ENCODE data around the gene HCK. TPM values are rescaled to one million over a fixed set of nuclear protein-coding genes. Genes with fewer than 3 reads are reported as not detected.
"Not testable (repeated sequence)": the region's sequence is repeated elsewhere in the genome, so short reads cannot be mapped to it uniquely, and the experiment has no call there.

HCK gene
- total RNA-seq, 1 donor from 2014 or later = 4.9 TPM

GRCh38 chr20:32024683-32025295 is 27.3 kb upstream of the HCK start:
- intact Hi-C loops (cut with DNase I) = no loop called here
- no peak for ATAC-seq (ENCODE audit: poor library complexity)
- DNase-seq = no peak

DNA sequence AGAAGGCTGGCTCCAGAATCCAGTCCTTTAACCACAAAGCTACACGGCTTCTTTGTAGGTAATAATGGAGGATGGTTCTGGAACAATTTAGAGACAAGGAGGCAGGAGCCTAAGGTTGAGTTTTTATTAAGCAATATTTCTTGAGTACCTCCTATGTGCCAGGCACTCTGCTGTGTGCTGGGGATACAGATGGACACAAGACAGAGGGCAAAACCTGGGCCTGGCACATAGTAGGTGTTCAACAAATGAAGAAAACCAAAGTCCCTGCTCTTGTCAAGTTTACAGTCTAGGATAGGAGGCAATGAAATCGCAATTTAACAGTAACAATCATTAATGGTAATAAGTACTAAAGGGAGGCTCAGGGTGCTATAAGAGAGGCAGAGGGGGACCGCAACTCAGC is 24.4 kb upstream of the HCK start:
- ATAC-seq (ENCODE audit: poor library complexity) (no peak), DNase-seq (no peak)
- intact Hi-C loops (cut with DNase I) = no loop called here

GRCh38 chr20:32028647-32029372 is 23.2 kb upstream of the HCK start:
- ATAC-seq (ENCODE audit: poor library complexity) = no peak
- DNase-seq = no peak
- intact Hi-C loops (cut with DNase I) = no loop called here

DNA sequence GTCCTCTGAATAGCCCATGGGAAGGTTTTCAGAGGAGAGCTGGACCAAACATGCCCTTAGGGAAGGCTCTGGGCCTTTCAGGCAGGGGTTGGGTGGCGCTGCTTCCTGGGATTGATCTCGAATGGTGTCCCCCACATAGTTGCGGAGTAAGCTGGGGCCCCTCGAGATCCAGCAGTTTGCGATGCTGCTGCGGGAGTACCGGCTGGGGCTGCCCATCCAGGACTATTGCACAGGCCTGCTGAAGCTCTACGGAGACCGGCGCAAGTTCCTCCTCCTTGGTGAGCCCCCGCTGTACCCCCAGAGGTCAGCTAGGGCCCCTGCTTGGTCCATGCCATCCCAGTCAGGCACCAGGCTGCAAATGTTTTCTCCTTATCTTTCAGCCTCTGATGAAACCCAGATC is 22.5 kb upstream of the HCK start:
- intact Hi-C loops (cut with DNase I) = no loop called here
- no peak for ATAC-seq (ENCODE audit: poor library complexity)

GRCh38 chr20:32031007-32031958 is 20.8 kb upstream of the HCK start:
- intact Hi-C loops (cut with DNase I) = loop anchor here (5.0 to 10.0 kb wide), 3 partner anchors 79 to 206 kb away; partner anchors contain the start of gene PDRG1
- peak; percentile 81 for ATAC-seq (ENCODE audit: poor library complexity)
- peak; percentile 86 for DNase-seq

More for the DNA sequence above, 22.5 kb upstream of the HCK start:
- no peak for DNase-seq

GRCh38 chr20:32033316-32033715 is 18.7 kb upstream of the HCK start:
- no peak for DNase-seq
- intact Hi-C loops (cut with DNase I) = loop anchor here (5.0 to 10.0 kb wide), 3 partner anchors 81 to 209 kb away; partner anchors contain the start of gene PDRG1
- no peak for ATAC-seq (ENCODE audit: poor library complexity)

DNA sequence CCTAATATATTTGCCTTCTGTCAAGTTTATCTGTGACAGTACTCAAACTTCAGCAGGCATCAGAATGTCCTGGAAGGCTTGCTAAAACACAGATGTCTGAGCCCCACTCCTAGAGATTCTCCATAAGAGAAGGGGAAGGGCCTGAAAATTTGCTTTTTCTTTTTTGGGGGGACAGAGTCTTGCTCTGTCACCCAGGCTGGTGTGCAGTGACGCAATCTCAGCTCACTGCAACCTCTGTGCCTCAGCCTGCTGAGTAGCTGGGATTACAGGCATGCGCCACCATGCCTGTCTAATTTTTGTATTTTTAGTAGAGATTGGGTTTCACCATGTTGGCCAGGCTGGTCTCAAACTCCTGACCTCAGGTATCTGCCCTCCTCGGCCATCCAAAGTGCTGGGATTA is 18.3 kb upstream of the HCK start:
- intact Hi-C loops (cut with DNase I) = loop anchor here (5.0 to 10.0 kb wide), 3 partner anchors 81 to 209 kb away; partner anchors contain the start of gene PDRG1
- ATAC-seq (ENCODE audit: poor library complexity); DNase-seq: not testable (repeated sequence)

DNA sequence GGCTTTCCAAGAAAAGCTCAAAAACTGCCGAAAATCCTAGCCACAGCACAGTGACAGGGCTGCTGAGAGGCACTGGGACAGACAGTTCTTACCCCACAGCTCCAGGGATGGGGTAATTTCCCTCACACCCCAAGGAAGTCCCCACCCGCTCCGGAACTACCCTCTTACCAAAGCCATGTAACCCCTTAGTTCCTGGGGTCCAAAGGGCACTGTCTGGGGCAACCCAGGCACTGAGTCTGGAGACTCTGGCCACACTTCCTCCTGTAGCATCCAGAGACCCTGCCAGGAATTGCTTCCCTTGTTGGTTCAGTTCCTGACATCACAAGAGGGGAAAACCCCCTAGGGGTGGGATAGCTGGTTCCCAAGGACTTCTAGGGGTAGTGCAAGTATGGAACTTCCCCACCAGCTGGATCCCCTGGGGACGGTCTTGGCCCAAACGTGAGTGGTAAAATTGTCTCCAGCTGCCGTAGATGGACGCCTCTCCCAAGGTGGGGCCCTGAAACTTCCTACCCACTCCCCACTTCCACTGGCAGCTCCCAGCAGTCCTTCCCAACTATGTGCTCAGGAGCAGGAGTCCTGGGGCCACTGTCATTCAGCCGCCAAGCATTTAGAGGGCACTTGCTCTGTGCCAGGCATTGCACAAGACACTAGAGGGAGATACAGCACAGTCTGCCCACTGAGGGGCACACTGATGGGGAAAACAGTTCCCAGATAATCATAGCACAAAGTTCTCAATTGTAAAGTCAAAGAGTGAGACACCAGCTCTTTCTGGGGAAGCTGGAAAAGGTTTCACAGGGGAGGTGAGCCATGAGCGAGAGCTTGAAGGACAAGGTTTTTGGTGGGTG is 17.2 kb upstream of the HCK start:
- intact Hi-C loops (cut with DNase I) = loop anchor here (5.0 to 10.0 kb wide), 3 partner anchors 83 to 210 kb away; partner anchors contain the start of gene PDRG1
- ATAC-seq (ENCODE audit: poor library complexity) (peak; percentile 61), DNase-seq (no peak)

DNA sequence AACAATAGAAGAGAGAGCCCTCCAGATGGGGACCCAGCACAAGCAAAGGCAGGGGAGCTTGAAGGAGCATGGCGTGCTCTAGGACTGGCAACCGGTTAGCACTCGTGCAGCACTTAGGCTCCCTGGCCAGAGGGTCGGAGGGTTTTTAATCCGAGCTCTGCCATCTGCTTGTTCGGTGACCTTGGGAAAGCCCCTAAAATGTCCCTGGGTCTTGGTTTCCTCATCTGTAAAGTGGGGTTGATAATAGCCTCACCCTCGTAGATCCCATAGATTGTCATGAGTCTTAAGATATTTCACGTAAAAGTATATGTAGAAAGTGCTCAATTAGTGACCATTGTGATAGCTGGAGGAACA is 16.6 kb upstream of the HCK start:
- intact Hi-C loops (cut with DNase I) = loop anchor here (10.0 kb wide), 2 partner anchors 181 to 211 kb away; no protein-coding TSS in a partner anchor
- DNase-seq = no peak
- ATAC-seq (ENCODE audit: poor library complexity) = no peak

- intact Hi-C loops (cut with DNase I) = loop anchor here (10.0 kb wide), 2 partner anchors 181 to 211 kb away; no protein-coding TSS in a partner anchor
- DNase-seq (no peak), ATAC-seq (ENCODE audit: poor library complexity) (no peak)
Measured at GRCh38 chr20:32036252-32036651, 15.8 kb upstream of the HCK start.

DNA sequence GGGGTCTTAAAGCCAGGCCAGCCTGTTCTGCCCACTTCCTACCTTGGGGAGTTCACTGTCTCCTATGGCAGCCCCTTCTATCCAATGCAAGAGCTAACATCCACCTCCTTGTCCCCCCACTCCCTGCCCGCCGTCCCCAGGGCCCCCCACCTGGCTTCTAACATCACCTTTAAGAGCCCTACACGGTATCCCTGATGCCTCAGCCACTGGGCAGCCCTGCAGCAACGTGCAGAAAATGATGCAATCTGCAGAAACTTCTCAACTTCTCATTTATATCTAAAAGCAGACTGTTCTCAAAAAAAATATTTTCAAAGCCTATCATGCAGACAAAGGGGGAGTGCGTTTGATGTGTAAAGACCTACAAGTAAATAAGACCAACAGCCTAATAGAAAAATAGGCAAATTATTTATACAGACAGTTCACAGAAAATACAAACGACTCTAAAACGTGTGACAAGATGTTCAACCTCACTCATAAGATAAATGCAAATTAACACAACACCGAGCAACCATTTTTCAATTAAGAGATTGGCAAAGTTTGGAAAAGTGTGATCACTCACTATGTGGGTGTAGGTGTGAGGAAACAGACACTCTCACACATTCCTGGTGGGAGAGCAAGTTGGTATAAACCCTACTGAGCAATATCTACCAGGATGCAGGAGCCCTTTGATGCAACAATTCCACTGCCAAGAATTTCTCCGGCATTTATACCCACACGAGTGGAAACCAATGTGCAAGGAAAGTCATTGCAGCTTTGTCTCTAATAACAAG is 15.1 kb upstream of the HCK start:
- intact Hi-C loops (cut with DNase I) = loop anchor here (10.0 kb wide), 2 partner anchors 182 to 212 kb away; no protein-coding TSS in a partner anchor
- ATAC-seq (ENCODE audit: poor library complexity) = no peak
- DNase-seq = no peak

GRCh38 chr20:32037929-32038328 is 14.1 kb upstream of the HCK start:
- ATAC-seq (ENCODE audit: poor library complexity) (no peak), DNase-seq (no peak)
- intact Hi-C loops (cut with DNase I) = loop anchor here (10.0 kb wide), 2 partner anchors 183 to 213 kb away; no protein-coding TSS in a partner anchor

GRCh38 chr20:32040142-32040953 is 11.7 kb upstream of the HCK start:
- ATAC-seq (ENCODE audit: poor library complexity) (peak; percentile 86), DNase-seq (peak; percentile 76)
- intact Hi-C loops (cut with DNase I) = no loop called here

DNA sequence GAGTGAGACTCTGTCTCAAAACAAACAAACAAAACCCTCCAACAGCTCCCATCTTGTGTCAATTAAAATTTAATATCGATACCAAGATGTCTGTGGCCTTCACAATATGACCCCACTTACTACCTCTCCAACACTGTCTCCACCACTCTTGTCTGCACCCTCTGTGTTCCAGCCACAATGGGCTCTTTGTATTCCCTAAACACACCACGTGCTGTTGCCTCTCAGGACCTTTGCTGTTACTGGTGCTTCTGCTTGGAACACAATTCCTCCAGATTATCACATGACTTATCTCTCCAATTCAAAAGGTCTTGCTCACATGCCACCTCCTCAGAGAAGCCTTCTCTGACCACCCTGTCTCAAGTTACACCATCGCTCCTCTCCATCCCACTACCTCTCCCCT is 6.0 kb upstream of the HCK start:
- DNase-seq (no peak), ATAC-seq (ENCODE audit: poor library complexity) (no peak)
- intact Hi-C loops (cut with DNase I) = no loop called here

DNA sequence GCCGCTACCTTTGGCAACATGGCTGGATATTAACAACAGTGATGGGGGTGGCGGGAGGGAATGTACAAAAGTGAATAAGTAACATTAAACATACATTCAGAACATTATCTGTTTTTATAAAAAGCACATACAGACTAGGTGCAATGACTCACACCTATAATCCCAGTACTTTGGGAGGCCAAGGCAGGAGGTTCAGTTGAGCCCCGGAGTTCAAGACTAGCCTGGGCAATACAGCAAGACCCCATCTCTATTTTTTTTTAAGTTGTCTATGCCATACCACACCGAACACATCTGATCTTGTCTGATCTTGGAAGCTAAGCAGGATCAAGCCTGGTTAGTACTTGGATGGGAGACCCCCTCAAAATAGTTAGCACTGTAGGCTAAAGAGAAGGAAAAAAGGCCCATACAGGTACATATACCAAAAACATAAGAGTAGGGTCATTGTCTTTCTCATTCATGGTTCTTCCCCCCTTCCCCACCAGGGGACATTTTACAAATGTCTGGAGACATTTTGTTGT is 1.7 kb upstream of the HCK start:
- intact Hi-C loops (cut with DNase I) = no loop called here
- DNase-seq (no peak), ATAC-seq (ENCODE audit: poor library complexity) (no peak)

DNA sequence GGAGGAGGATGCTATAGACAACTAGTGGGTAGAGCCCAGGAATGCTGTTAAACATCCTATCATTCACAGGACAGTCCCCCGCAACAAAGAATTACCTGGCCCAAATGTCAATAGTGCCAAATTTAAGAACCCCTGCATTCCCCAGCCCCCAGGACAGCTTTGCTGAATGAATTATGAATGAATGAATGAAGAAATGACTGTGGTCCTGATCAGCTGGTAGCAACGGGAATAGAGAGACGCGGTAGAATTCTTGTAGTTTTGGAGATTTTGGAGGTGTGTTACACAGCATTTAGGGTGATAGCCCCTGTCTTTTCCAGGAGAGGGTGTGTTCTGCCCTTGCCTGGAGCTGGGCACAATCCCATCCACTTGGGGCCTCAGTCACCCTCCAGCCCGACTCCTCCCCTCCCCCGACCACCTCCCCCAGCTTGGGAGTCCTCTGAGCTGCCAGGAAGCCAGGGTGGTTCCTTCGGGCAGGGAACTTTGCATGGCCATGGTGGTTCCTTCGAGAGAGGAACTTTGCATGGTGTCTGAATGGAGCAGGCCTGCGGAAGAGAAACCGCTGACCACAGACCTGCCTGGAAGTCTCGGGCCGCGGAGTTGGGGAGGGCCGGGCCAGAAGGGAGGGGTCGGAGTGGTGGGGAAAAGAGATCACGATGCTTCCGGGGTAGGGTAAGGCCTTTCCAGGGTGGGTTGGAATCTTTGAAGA is 1.0 kb upstream of the HCK start:
- DNase-seq (peak; percentile 79), ATAC-seq (ENCODE audit: poor library complexity) (peak; percentile 78)
- intact Hi-C loops (cut with DNase I) = no loop called here
